ENCODE data around the gene TTC28. TPM values are rescaled to one million over a fixed set of nuclear protein-coding genes. Genes with fewer than 3 reads are reported as not detected.

Gene TTC28
- polyA plus RNA-seq, 6 donors from 2014 or later: 2.2 to 5.0 (median 2.9) TPM

- DNase-seq (no peak), ATAC-seq (ENCODE audit: low read depth in 2 of 2) (no peak)
- H3K27me3 Mint-ChIP-seq: no peaks in the 10 kb centered on the region
- no peak overlapping the region for H3K4me3 Mint-ChIP-seq
- H3K27ac Mint-ChIP-seq: no peak overlapping the region
- H3K4me1 Mint-ChIP-seq: no peaks in the 10 kb centered on the region
- H3K9me3 Mint-ChIP-seq: no peaks in the 10 kb centered on the region
- H3K36me3 Mint-ChIP-seq: no peaks in the 10 kb centered on the region
Measured at GRCh38 chr22:28112548-28113043, 567.0 kb downstream of the TTC28 start.

- Mint-ChIP-seq H3K36me3 (no peaks in the 10 kb centered on the region), H3K4me3 (no peak overlapping the region), H3K27ac (no peak overlapping the region), H3K9me3 (no peaks in the 10 kb centered on the region), H3K4me1 (no peaks in the 10 kb centered on the region), H3K27me3 (no peaks in the 10 kb centered on the region)
- DNase-seq (no peak), ATAC-seq (ENCODE audit: low read depth in 2 of 2) (no peak)
Measured at GRCh38 chr22:28112190-28112544, 567.5 kb downstream of the TTC28 start.

GRCh38 chr22:28111501-28112189 is 568.0 kb downstream of the TTC28 start:
- H3K27ac Mint-ChIP-seq: no peak overlapping the region
- H3K36me3 Mint-ChIP-seq: no peaks in the 10 kb centered on the region

GRCh38 chr22:28108851-28109250 is 570.8 kb downstream of the TTC28 start:
- no peaks in the 10 kb centered on the region for H3K27me3 Mint-ChIP-seq
- no peaks in the 10 kb centered on the region for H3K4me1 Mint-ChIP-seq
- no peak overlapping the region for H3K4me3 Mint-ChIP-seq
- H3K36me3 Mint-ChIP-seq: no peaks in the 10 kb centered on the region
- no peaks in the 10 kb centered on the region for H3K9me3 Mint-ChIP-seq
- DNase-seq (no peak), ATAC-seq (ENCODE audit: low read depth in 2 of 2) (no peak)
- no peak overlapping the region for H3K27ac Mint-ChIP-seq

More at GRCh38 chr22:28111501-28112189, 568.0 kb downstream of the TTC28 start:
- no peak for DNase-seq
- no peak for ATAC-seq (ENCODE audit: low read depth in 2 of 2)
- Mint-ChIP-seq H3K27me3 (no peaks in the 10 kb centered on the region), H3K4me3 (no peak overlapping the region), H3K4me1 (no peaks in the 10 kb centered on the region), H3K9me3 (no peaks in the 10 kb centered on the region)

- Mint-ChIP-seq H3K4me3 (no peak overlapping the region), H3K27me3 (no peaks in the 10 kb centered on the region), H3K36me3 (no peaks in the 10 kb centered on the region), H3K27ac (no peak overlapping the region), H3K4me1 (no peaks in the 10 kb centered on the region), H3K9me3 (no peaks in the 10 kb centered on the region)
- DNase-seq: no peak
- ATAC-seq (ENCODE audit: low read depth in 2 of 2): no peak
Measured at GRCh38 chr22:28106617-28107016, 573.0 kb downstream of the TTC28 start.

- H3K27ac Mint-ChIP-seq: no peak overlapping the region
- H3K4me1 Mint-ChIP-seq: no peaks in the 10 kb centered on the region
- no peaks in the 10 kb centered on the region for H3K27me3 Mint-ChIP-seq
- H3K9me3 Mint-ChIP-seq: no peaks in the 10 kb centered on the region
- no peak overlapping the region for H3K4me3 Mint-ChIP-seq
- no peaks in the 10 kb centered on the region for H3K36me3 Mint-ChIP-seq
- ATAC-seq (ENCODE audit: low read depth in 2 of 2) (no peak), DNase-seq (no peak)
Measured at GRCh38 chr22:28105988-28106387, 573.7 kb downstream of the TTC28 start.

- Mint-ChIP-seq H3K9me3 (no peaks in the 10 kb centered on the region), H3K4me1 (no peaks in the 10 kb centered on the region), H3K4me3 (no peak overlapping the region), H3K36me3 (no peaks in the 10 kb centered on the region), H3K27ac (peak overlapping the region in 1 of 6 donors; percentile 41), H3K27me3 (no peaks in the 10 kb centered on the region)
- DNase-seq (no peak), ATAC-seq (ENCODE audit: low read depth in 2 of 2) (no peak)
Measured at GRCh38 chr22:28105413-28105812, 574.2 kb downstream of the TTC28 start.

GRCh38 chr22:28103596-28103995 is 576.0 kb downstream of the TTC28 start:
- H3K9me3 Mint-ChIP-seq: no peaks in the 10 kb centered on the region
- H3K4me3 Mint-ChIP-seq: no peak overlapping the region
- H3K4me1 Mint-ChIP-seq: no peaks in the 10 kb centered on the region
- no peaks in the 10 kb centered on the region for H3K36me3 Mint-ChIP-seq
- no peaks in the 10 kb centered on the region for H3K27me3 Mint-ChIP-seq
- no peak overlapping the region for H3K27ac Mint-ChIP-seq
- no peak for DNase-seq
- ATAC-seq (ENCODE audit: low read depth in 2 of 2): no peak

GRCh38 chr22:28102151-28102812 is 577.4 kb downstream of the TTC28 start:
- Mint-ChIP-seq H3K27ac (no peak overlapping the region), H3K36me3 (no peaks in the 10 kb centered on the region), H3K4me1 (no peaks in the 10 kb centered on the region), H3K4me3 (no peak overlapping the region), H3K9me3 (no peaks in the 10 kb centered on the region), H3K27me3 (no peaks in the 10 kb centered on the region)
- no peak for DNase-seq
- ATAC-seq (ENCODE audit: low read depth in 2 of 2): no peak

- DNase-seq (no peak), ATAC-seq (ENCODE audit: low read depth in 2 of 2) (no peak)
- H3K27me3 Mint-ChIP-seq: no peaks in the 10 kb centered on the region
- H3K36me3 Mint-ChIP-seq: no peaks in the 10 kb centered on the region
- no peak overlapping the region for H3K4me3 Mint-ChIP-seq
- no peaks in the 10 kb centered on the region for H3K9me3 Mint-ChIP-seq
- H3K27ac Mint-ChIP-seq: no peak overlapping the region
- no peaks in the 10 kb centered on the region for H3K4me1 Mint-ChIP-seq
Measured at GRCh38 chr22:28097627-28098026, 582.0 kb downstream of the TTC28 start.

- H3K9me3 Mint-ChIP-seq: no peaks in the 10 kb centered on the region
- DNase-seq (no peak), ATAC-seq (ENCODE audit: low read depth in 2 of 2) (no peak)
- H3K27ac Mint-ChIP-seq: no peak overlapping the region
- H3K27me3 Mint-ChIP-seq: no peaks in the 10 kb centered on the region
- no peaks in the 10 kb centered on the region for H3K36me3 Mint-ChIP-seq
- no peaks in the 10 kb centered on the region for H3K4me1 Mint-ChIP-seq
- H3K4me3 Mint-ChIP-seq: no peak overlapping the region
Measured at GRCh38 chr22:28096161-28096560, 583.5 kb downstream of the TTC28 start.

- no peaks in the 10 kb centered on the region for H3K9me3 Mint-ChIP-seq
- H3K27ac Mint-ChIP-seq: no peak overlapping the region
- H3K4me3 Mint-ChIP-seq: no peak overlapping the region
- ATAC-seq (ENCODE audit: low read depth in 2 of 2): no peak
- no peaks in the 10 kb centered on the region for H3K36me3 Mint-ChIP-seq
- DNase-seq: no peak
- no peaks in the 10 kb centered on the region for H3K4me1 Mint-ChIP-seq
- no peaks in the 10 kb centered on the region for H3K27me3 Mint-ChIP-seq
Measured at GRCh38 chr22:28095316-28096095, 584.1 kb downstream of the TTC28 start.

GRCh38 chr22:28094771-28095170 is 584.9 kb downstream of the TTC28 start:
- Mint-ChIP-seq H3K27me3 (no peaks in the 10 kb centered on the region), H3K4me3 (no peak overlapping the region), H3K4me1 (no peaks in the 10 kb centered on the region), H3K27ac (no peak overlapping the region), H3K9me3 (no peaks in the 10 kb centered on the region), H3K36me3 (no peaks in the 10 kb centered on the region)
- no peak for DNase-seq
- no peak for ATAC-seq (ENCODE audit: low read depth in 2 of 2)

- H3K27ac Mint-ChIP-seq: no peak overlapping the region
- H3K9me3 Mint-ChIP-seq: no peaks in the 10 kb centered on the region
- no peaks in the 10 kb centered on the region for H3K4me1 Mint-ChIP-seq
- H3K36me3 Mint-ChIP-seq: no peaks in the 10 kb centered on the region
- ATAC-seq (ENCODE audit: low read depth in 2 of 2) (no peak), DNase-seq (no peak)
- H3K27me3 Mint-ChIP-seq: no peaks in the 10 kb centered on the region
- H3K4me3 Mint-ChIP-seq: no peak overlapping the region
Measured at GRCh38 chr22:28093711-28094110, 585.9 kb downstream of the TTC28 start.
